HepG2 (cell line): Measurements from ENCODE around the gene IGLON5. TPM values are rescaled to one million over a fixed set of nuclear protein-coding genes. Genes with fewer than 3 reads are reported as not detected.

Experiments used
- ATAC-seq: fragments of 200-7000 bp; cut with Tn5 transposase; 3 replicates; pipeline ENCODE4 v1.9.1; 2020; ENCODE audit warnings: mild to moderate bottlenecking, moderate library complexity
- BruUV-seq: library from RNA; stranded (reverse); fragments of 400-500 nt; replicated peaks from 2 replicates; lab custom pipeline; 2021; lab: Mats Ljungman, UMichigan
- CTCF ChIA-PET: fragments of 300-600 bp; formaldehyde crosslinking; extraction: SDS; loops from one replicate; lab custom pipeline; 2021; ENCODE audit warnings: low total read pairs, inconsistent platforms, low intra/inter-chr PET ratio; lab: Yijun Ruan, JAX
- POLR2A ChIA-PET: fragments of 350-600 bp; sonication (Branson Sonifier 250); formaldehyde crosslinking; loops from one replicate; lab custom pipeline; 2020; ENCODE audit warnings: antibody characterized with exemption, inconsistent platforms; lab: Yijun Ruan, JAX
- DNase-seq: peaks from one replicate; pipeline ENCODE4 v3.0.0-alpha.2; 2015; ENCODE audit warnings: low spot score
- FAIRE-seq: peaks from 3 replicates; lab custom pipeline; 2011; peaks lifted over from hg19 to GRCh38; lab: Jason Lieb, UNC
- H2AFZ ChIP-seq: one replicate; pipeline ENCODE4 v1.6.1; 2011; ENCODE audit warnings: low read length, inconsistent platforms
- H3K27ac ChIP-seq: fragments of 300-600 bp; 3 replicates; pipeline ENCODE4 v1.8.0; 2011; ENCODE audit warnings: mixed run types, mild to moderate bottlenecking, mixed read lengths, low read length, inconsistent platforms; ENCODE audit not compliant: insufficient read depth; ENCODE audit errors: extremely low read length
- H3K27me3 ChIP-seq, 2 experiments: fragments of 200-600 bp in 1 of 2; 2 replicates in 1 of 2; 3 replicates in 1 of 2; pipeline versions ENCODE4 v1.6.0 to v1.8.0; 2011; ENCODE audit warnings: low read length in 2 of 2, mild to moderate bottlenecking in 2 of 2, moderate library complexity in 2 of 2, inconsistent platforms in 1 of 2; ENCODE audit not compliant: insufficient read depth in 2 of 2, control insufficient read depth in 1 of 2
- H3K36me3 ChIP-seq, 2 experiments: fragments of 200-600 bp in 1 of 2; replicated peaks in 1 of 2; 2 replicates in 1 of 2; 3 replicates in 1 of 2; pipeline versions ENCODE4 v1.5.1 to v1.8.0; 2011; ENCODE audit warnings: low read length in 2 of 2, inconsistent platforms in 1 of 2; ENCODE audit not compliant: insufficient read depth in 2 of 2, control insufficient read depth in 1 of 2
- H3K4me1 ChIP-seq: 2 replicates; pipeline ENCODE4 v1.5.1; 2012; ENCODE audit warnings: low read length, inconsistent platforms; ENCODE audit not compliant: insufficient read depth
- H3K4me2 ChIP-seq: 2 replicates; pipeline ENCODE4 v1.6.0; 2011; ENCODE audit warnings: low read depth, low read length, inconsistent platforms
- H3K4me3 ChIP-seq, 3 experiments: fragments of 200-600 bp in 1 of 3; sonication (generic), shearing (Covaris generic) in 1 of 3; replicated peaks in 1 of 3; 2 replicates each; pipeline ENCODE4 v1.5.1; 2011 to 2016; ENCODE audit warnings: low read length in 3 of 3, inconsistent platforms in 2 of 3, low read depth in 2 of 3, mild to moderate bottlenecking in 2 of 3, control low read depth in 1 of 3, mixed read lengths in 1 of 3; ENCODE audit not compliant: insufficient read depth in 1 of 3
- H3K79me2 ChIP-seq: one replicate; pipeline ENCODE4 v1.6.1; 2011; ENCODE audit warnings: low read length, inconsistent platforms; ENCODE audit not compliant: insufficient read depth
- H3K9ac ChIP-seq: 2 replicates; pipeline ENCODE4 v1.6.0; 2011; ENCODE audit warnings: mild to moderate bottlenecking, low read depth, low read length, inconsistent platforms; ENCODE audit not compliant: insufficient read depth
- H3K9me3 ChIP-seq: 2 replicates; pipeline ENCODE4 v1.5.1; 2012; ENCODE audit warnings: mild to moderate bottlenecking, low read length
- H4K20me1 ChIP-seq: 2 replicates; pipeline ENCODE4 v1.6.0; 2011; ENCODE audit warnings: inconsistent platforms, mild to moderate bottlenecking, low read length, moderate library complexity; ENCODE audit not compliant: insufficient read depth
- ARNTL ChIP-seq: sonication (generic); formaldehyde crosslinking; IDR thresholded peaks from 2 replicates; pipeline ENCODE4 v1.4.0; 2020; ENCODE audit warnings: mild to moderate bottlenecking, missing genetic modification reagents
- ATF1 ChIP-seq: IDR thresholded peaks from 2 replicates; pipeline ENCODE4 v1.6.1; 2016; ENCODE audit warnings: mild to moderate bottlenecking, control low read depth
- CCAR2 ChIP-seq: fragments of 200-400 bp; formaldehyde crosslinking; optimal IDR thresholded peaks from 2 replicates; pipeline ENCODE3; 2018; ENCODE audit warnings: low read depth, mild to moderate bottlenecking, low read length, moderate library complexity
- FOXC1 ChIP-seq: sonication (generic); formaldehyde crosslinking; IDR thresholded peaks from 2 replicates; pipeline ENCODE4 v1.8.0; 2022; ENCODE audit warnings: mild to moderate bottlenecking, missing genetic modification reagents, borderline replicate concordance
- JUND ChIP-seq: sonication (generic); formaldehyde crosslinking; IDR thresholded peaks from 2 replicates; pipeline ENCODE4 v1.8.0; 2022; ENCODE audit warnings: mild to moderate bottlenecking, missing genetic modification reagents
- KAT2B ChIP-seq: fragments of 150-350 bp; IDR thresholded peaks from 2 replicates; pipeline ENCODE4 v1.6.1; 2014; ENCODE audit warnings: low read depth, low read length, borderline replicate concordance
- KAT8 ChIP-seq: IDR thresholded peaks from 2 replicates; pipeline ENCODE4 v1.6.1; 2016; ENCODE audit warnings: missing genetic modification reagents, missing compliant biosample characterization
- MED1 ChIP-seq: sonication (generic); formaldehyde crosslinking; IDR thresholded peaks from 2 replicates; pipeline ENCODE4 v1.4.0; 2020; ENCODE audit warnings: missing genetic modification reagents
- MED13 ChIP-seq: sonication (generic); formaldehyde crosslinking; IDR thresholded peaks from 2 replicates; pipeline ENCODE4 v1.5.0; 2020; ENCODE audit warnings: missing genetic modification reagents
- MIER2 ChIP-seq: IDR thresholded peaks from 2 replicates; pipeline ENCODE4 v1.6.1; 2016; ENCODE audit warnings: missing biosample characterization, missing genetic modification reagents
- MIXL1 ChIP-seq: IDR thresholded peaks from 2 replicates; pipeline ENCODE4 v1.6.1; 2016
- NAIF1 ChIP-seq: sonication (generic); formaldehyde crosslinking; IDR thresholded peaks from 2 replicates; pipeline ENCODE4 v1.5.0; 2020; ENCODE audit warnings: mild to moderate bottlenecking, missing genetic modification reagents, borderline replicate concordance
- REPIN1 ChIP-seq: sonication (generic); formaldehyde crosslinking; IDR thresholded peaks from 2 replicates; pipeline ENCODE4 v1.8.0; 2022; ENCODE audit warnings: missing genetic modification reagents, low read depth, mild to moderate bottlenecking, borderline replicate concordance
- SKI ChIP-seq: fragments of 450-650 bp; IDR thresholded peaks from one replicate; pipeline ENCODE4 v1.6.1; 2018; ENCODE audit warnings: mild to moderate bottlenecking; ENCODE audit not compliant: partially characterized antibody
- SOX6 ChIP-seq, 2 experiments: fragments of 450-650 bp in 1 of 2; sonication (generic) in 1 of 2; formaldehyde crosslinking in 1 of 2; IDR thresholded peaks; 2 replicates each; pipeline versions ENCODE4 v1.4.0 to v1.6.1; 2017 to 2020; ENCODE audit warnings: antibody characterized with exemption in 1 of 2, mild to moderate bottlenecking in 1 of 2, missing genetic modification reagents in 1 of 2
- ZFYVE20 ChIP-seq: sonication (generic); formaldehyde crosslinking; IDR thresholded peaks from 2 replicates; pipeline ENCODE4 v1.8.0; 2023; ENCODE audit warnings: low read depth, mild to moderate bottlenecking, moderate library complexity, missing genetic modification reagents, borderline replicate concordance
- ZNF180 ChIP-seq: sonication (generic); formaldehyde crosslinking; IDR thresholded peaks from 2 replicates; pipeline ENCODE4 v1.4.0; 2020; ENCODE audit warnings: low read depth, missing genetic modification reagents, borderline replicate concordance
- ZNF547 ChIP-seq: sonication (generic); formaldehyde crosslinking; IDR thresholded peaks from 2 replicates; pipeline ENCODE4 v1.5.1; 2020; ENCODE audit warnings: mild to moderate bottlenecking, missing genetic modification reagents
- WGBS: methylation state at CpG from one replicate; pipeline ENCODE4 v1.1.6; 2017; ENCODE audit warnings: low lambda C conversion rate; 5-methylcytosine and 5-hydroxymethylcytosine counted together
- in situ Hi-C: cut with HindIII; loops from 2 replicates; pipeline ENCODE4 v1.10.0; 2017; ENCODE audit warnings: low pct_unique_long_range_greater_than_20kb; ENCODE audit not compliant: extremely low pct_ligation_motif_present
- intact Hi-C: fragments of 100-400 bp; cut with micrococcal nuclease; formaldehyde crosslinking; loops from one replicate; pipeline ENCODE4 v1.10.0; 2022; ENCODE audit not compliant: unreplicated experiment
- polyA plus RNA-seq, 8 experiments: library from polyadenylated mRNA; depleted of rRNA in 3 of 8; stranded (reverse) in 7 of 8; unstranded in 1 of 8; fragments of >200 nt; fragmentation: Illumina TruSeq in 4 of 8; extraction: Trizol in 4 of 8; gene quantifications; 2 replicates each; pipeline versions ENCODE4 v1.2.1 to v1.2.3, GENCODE V29; 2011 to 2016; ENCODE audit warnings: low read depth in 4 of 8, missing spikeins in 1 of 8, mixed read lengths in 1 of 8; ENCODE audit not compliant: insufficient read depth in 1 of 8
- total RNA-seq, 5 experiments: library from RNA; depleted of rRNA; stranded (reverse); fragments of >200 nt; fragmentation: Illumina TruSeq; extraction: Trizol; gene quantifications; 2 replicates each; pipeline ENCODE4 v1.2.3, GENCODE V29; 2016; ENCODE audit warnings: low read depth in 1 of 5
- TF ChIP-seq, protein P1 (sequence below): IDR thresholded peaks from 2 replicates; pipeline ENCODE4 v1.6.1; 2012; ENCODE audit warnings: inconsistent platforms
- TF ChIP-seq, protein P2 (sequence below): sonication (generic); formaldehyde crosslinking; IDR thresholded peaks from 2 replicates; pipeline ENCODE4 v1.5.0; 2020; ENCODE audit warnings: mild to moderate bottlenecking, missing genetic modification reagents, moderate library complexity
- TF ChIP-seq, protein P3 (sequence below): sonication (generic); formaldehyde crosslinking; IDR thresholded peaks from 2 replicates; pipeline ENCODE4 v1.8.1; 2023; ENCODE audit warnings: mild to moderate bottlenecking, moderate library complexity, missing genetic modification reagents

IGLON5 gene
- total and polyA plus RNA-seq, 2 of the 13 experiments (the other 11 are each of a cell fraction or from before 2014, with no cell fraction given): 0.04 to 5.7 TPM

DNA sequence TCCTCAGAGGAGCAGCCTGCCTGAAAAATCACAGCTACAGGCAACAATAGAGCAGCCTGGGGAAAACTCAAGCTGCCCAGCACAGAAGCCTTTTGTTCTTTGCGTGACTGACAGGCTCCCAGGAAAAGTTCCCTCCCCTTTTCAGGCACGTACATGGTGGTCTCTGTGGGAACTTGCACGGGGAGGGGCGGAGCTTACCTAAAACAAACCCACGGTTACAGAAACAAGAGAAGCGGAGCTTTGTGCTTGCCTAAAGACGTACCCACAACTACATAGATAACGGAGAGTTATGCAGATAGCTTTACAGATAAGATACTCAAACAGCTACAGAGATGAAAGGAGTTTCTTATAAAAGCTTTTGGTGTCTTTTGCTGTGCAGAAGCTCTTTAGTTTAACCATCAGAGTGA, 43.3 kb downstream of the IGLON5 start (continued):
- TF ChIP-seq ZNF547 (CRISPR knock-in tag) (no peak), ATF1 (CRISPR knock-in tag) (peak; percentile 54; the same call in 1 of the 2 replicates), MED13 (CRISPR knock-in tag) (peak; percentile 58; the same call in 1 of the 2 replicates), MIXL1 (CRISPR knock-in tag) (peak; percentile 48), ARNTL (CRISPR knock-in tag) (peak; percentile 75)

DNA sequence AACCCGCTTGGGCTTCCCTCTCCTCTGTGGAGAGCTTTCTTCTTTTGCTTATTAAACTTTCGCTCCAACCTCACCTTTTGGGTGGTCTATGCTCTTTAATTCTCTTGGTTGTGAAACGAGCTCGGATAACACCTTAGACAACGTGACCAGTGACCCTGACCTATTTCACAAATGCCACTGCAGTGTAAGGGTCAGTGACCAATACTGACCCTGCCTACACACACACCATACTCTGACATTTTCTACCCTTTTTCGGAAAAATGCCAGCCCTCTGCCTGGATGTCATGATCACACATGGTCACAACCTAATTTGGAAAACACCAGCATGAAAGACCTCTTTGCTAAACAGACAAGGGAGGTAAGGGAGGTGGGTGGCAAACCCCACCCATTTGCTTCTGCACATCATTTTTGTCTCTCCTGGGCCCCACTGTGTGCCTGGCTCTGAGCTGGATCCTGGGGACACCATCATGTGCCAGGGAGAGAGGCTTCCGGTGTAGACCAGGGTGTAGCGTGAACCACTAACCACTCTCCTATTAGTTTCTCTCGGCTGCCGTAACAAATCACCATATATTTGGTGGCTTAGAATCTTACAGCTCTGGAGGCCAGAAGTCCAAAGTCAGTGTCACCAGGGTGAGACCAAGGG, 44.8 kb downstream of the IGLON5 start:
- Histone ChIP-seq H3K36me3 (peaks cover 8 to 10% of the 10 kb centered on the region in 2 experiments; a peak in 4 of 5 replicates), H3K4me2 (peak overlapping the region; percentile 56), H3K27me3 (no peaks in the 10 kb centered on the region; a peak in 1 of 5 replicates), H3K9me3 (no peaks in the 10 kb centered on the region), H3K27ac (peak overlapping the region; percentile 90), H3K4me1 (peaks cover 86% of the 10 kb centered on the region), H2AFZ (no peak overlapping the region), H4K20me1 (no peaks in the 10 kb centered on the region), H3K79me2 (peaks cover 47% of the 10 kb centered on the region), H3K4me3 (peak overlapping the region in 1 of 3 experiments; percentile 13; a peak in 1 of 6 replicates), H3K9ac (peak overlapping the region; percentile 65)
- FAIRE-seq (peak; percentile 86), DNase-seq (peak; percentile 80), ATAC-seq (peak; percentile 8; the same call in 2 of the 3 replicates)
- WGBS: 20% methylated on average over 6 of the region's 10 CpGs
- no TSS peak for BruUV-seq
- intact Hi-C loops (no loop called here), in situ Hi-C loops (no loop called here)
- POLR2A ChIA-PET: interaction anchor here (1.0 to 4.7 kb wide), 7 partner anchors 8 to 43 kb away, joined by 3 to 309 read pairs (median 5); partner anchors contain the start of gene ETFB
- CTCF ChIA-PET: no interaction called here
- TF ChIP-seq CCAR2 (no peak), KAT8 (CRISPR knock-in tag) (0 out of 2 replicates have a peak, but pooled peaks have one; percentile 39), KAT2B (no peak), ZFYVE20 (no peak), NAIF1 (CRISPR knock-in tag) (no peak), MED1 (CRISPR knock-in tag) (peak; percentile 94), MIER2 (CRISPR knock-in tag) (peak; percentile 39; the same call in 1 of the 2 replicates), JUND (no peak), ZNF180 (no peak), FOXC1 (CRISPR knock-in tag) (no peak), REPIN1 (no peak; the same call in 1 of the 2 replicates), SKI (peak; percentile 39), SOX6 (IDR thresholded peaks at IDR 0.05) (no peak), SOX6 (CRISPR knock-in tag; IDR thresholded peaks at IDR 0.05) (peak; percentile 86)
- TF ChIP-seq, protein P1, sequence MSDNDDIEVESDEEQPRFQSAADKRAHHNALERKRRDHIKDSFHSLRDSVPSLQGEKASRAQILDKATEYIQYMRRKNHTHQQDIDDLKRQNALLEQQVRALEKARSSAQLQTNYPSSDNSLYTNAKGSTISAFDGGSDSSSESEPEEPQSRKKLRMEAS: peak; percentile 56; the same call in 1 of the 2 replicates
- TF ChIP-seq, protein P2, sequence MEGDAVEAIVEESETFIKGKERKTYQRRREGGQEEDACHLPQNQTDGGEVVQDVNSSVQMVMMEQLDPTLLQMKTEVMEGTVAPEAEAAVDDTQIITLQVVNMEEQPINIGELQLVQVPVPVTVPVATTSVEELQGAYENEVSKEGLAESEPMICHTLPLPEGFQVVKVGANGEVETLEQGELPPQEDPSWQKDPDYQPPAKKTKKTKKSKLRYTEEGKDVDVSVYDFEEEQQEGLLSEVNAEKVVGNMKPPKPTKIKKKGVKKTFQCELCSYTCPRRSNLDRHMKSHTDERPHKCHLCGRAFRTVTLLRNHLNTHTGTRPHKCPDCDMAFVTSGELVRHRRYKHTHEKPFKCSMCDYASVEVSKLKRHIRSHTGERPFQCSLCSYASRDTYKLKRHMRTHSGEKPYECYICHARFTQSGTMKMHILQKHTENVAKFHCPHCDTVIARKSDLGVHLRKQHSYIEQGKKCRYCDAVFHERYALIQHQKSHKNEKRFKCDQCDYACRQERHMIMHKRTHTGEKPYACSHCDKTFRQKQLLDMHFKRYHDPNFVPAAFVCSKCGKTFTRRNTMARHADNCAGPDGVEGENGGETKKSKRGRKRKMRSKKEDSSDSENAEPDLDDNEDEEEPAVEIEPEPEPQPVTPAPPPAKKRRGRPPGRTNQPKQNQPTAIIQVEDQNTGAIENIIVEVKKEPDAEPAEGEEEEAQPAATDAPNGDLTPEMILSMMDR (CRISPR knock-in tag): peak; percentile 7; the same call in 1 of the 2 replicates
- TF ChIP-seq, protein P3, sequence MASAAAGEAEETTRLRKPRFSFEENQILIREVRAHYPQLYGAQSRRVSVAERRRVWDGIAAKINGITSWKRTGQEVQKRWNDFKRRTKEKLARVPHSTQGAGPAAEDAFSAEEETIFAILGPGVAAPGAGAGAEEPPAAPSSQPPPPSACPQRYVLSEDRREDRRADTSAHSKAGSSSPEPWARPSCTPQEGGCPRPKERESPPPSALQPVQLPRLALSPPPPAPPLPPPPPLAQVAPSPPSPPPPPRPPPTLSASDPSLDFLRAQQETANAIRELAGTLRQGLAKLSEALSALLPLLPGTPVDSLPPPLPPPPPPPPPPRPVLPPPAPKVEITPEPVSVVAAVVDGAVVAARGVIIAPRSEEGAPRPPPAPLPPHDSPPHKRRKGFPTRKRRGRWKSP (CRISPR knock-in tag): 0 out of 2 replicates have a peak, but pooled peaks have one; percentile 22
